SKM-1 treated with dmso at 0.1 percent for 144 hours (cell line): ENCODE results near the gene TOX3.

Experiments
- DNase-seq: peaks from one replicate; lab custom pipeline; 2025; ENCODE audit not compliant: unreplicated experiment; lab: John Stamatoyannopoulos, UW

Gene TOX3

GRCh38 chr16:52538511-52538910 is 8.4 kb downstream of the TOX3 start:
- DNase-seq = no peak

DNA sequence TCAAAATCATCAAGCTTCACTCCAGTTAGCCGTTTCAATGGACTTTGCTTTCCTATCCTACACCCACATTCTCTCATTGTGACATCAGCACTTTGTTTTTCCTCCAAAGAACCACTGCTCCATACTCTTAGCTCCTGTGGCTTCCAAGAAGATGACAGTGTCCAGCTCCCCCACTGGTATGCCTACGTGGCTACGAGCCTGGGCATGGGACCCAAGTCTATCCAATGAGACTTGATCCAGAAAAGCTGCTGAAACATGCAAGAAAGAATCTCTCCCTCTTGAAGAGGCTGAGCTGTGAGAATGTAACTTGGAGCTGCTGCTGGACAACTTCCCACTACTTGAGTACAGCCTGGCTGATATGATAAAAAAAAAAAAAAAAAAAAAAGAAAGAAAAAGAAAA is 9.4 kb downstream of the TOX3 start:
- DNase-seq = no peak

GRCh38 chr16:52535076-52535475 is 11.9 kb downstream of the TOX3 start:
- DNase-seq = no peak

DNA sequence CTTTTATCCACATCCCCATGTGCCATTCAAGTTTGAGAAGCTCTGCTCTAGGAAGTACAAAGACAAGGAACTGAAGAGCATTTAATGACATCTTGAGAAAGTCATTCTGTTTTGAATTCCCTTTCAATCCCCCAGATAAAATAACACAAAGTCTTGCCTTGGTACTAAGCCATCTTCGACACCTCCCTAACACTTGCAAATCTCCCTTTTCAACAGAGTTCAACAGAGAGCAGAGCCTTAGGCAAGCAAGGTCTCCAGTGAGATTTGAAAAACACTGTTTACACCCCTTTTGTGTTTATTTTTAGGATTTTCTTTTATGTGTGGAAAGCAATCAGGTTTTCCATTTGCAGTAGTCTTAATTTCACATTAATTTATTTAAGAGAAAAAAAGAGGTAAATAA is 13.6 kb downstream of the TOX3 start:
- DNase-seq = no peak

DNA sequence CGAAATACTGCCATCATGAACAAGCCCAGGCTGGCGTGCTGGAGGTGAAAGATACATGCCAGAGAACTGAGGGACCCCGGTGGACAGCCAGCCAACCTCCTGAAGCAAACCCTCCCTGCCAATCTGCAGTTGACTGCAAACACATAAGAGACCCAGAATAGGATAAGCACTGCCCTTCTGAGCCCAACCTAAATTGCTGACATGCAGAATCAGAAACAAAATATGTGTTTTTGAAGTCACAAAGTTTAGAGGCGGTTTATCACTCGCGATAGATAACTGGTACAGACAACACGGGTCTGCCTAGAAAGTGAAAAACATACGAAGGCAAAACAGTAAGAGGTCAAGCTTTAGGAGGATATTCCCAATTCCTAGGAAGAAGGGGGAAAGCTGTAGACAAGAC is 14.6 kb downstream of the TOX3 start:
- DNase-seq = no peak

GRCh38 chr16:52529226-52529625 is 17.7 kb downstream of the TOX3 start:
- no peak for DNase-seq

GRCh38 chr16:52528393-52529065 is 18.4 kb downstream of the TOX3 start:
- no peak for DNase-seq

DNA sequence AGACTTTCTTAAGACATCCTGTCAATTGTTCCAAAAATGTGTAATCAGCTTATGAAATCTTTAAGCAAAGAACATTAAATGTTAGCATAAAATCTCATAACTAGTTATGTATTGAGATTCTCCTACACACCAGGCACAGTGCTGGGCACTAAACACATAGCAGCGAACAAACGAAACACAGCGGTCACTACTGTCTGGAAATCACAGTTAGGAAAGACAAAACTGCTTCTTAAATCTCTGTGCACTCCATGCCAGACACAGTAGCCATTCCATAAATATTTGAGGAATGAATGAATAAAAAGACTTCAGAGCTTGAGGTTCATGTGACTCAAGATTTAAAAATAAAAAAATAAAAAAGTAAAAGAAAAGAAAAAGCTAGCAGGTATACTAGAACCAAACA is 20.1 kb downstream of the TOX3 start:
- DNase-seq = no peak

DNA sequence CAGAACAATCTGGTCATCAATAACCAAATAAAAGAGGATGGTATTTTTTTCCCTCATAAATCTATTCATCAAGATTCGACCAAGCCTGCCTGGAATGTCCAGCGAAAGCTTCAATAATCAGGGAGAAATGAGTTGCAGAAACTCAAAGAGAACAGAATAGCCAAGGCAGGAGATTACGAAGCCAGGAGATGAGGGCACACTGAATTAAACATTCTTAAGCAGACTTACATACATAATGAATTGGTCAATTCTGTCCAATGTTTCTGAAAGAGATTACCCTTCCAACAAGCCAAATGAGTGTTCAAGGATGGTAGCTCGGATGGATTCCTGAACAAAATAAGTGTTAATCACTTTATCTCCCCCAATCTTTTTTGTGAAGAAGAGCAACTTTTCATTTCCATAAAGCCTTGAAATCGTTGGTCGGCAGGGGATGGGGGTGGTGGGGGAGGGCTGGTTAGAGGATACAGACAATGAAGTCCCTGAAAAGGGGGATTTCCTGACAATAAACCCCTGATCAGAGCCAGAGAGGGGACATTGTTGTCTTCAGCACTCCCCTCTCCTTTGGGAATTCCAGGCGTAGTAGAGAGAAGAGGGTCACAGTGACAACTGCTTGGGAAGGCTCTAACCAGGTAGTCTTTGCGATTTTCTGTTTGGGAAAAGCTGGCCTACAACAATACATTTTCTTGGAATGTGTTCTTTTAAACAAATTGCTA is 20.7 kb downstream of the TOX3 start:
- no peak for DNase-seq

- DNase-seq = no peak
These were observed 25.4 kb downstream of the TOX3 start for GRCh38 chr16:52521570-52521969.

GRCh38 chr16:52518884-52519283 is 28.1 kb downstream of the TOX3 start:
- DNase-seq = no peak

DNA sequence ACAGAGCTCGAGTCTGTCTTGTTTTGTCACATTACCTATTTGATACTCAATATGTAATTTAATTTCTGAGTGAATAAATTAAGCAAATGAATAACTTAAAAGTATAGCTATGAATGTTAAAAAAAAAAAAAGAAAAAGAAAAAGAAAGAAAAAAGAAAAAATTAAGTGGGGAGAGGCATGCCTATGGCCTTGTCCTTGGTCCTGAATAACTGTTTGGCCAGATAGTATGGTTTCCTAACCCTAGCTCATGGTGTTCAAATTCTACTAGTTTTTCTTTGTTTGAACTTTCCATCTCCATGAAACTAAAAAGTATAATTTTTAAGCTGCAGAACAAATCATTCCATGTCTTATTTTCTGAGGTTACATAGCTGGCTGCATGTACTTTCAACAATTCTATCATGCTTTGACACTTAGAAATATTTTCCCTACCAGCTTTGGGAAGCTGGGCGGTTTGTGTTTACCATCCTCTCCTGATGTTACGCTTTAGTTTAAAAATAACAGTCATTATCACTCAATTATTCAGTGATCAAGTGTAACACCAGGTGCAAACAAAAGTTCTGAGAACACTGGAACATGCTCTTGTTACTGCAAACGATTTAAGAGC is 31.8 kb downstream of the TOX3 start:
- no peak for DNase-seq

DNA sequence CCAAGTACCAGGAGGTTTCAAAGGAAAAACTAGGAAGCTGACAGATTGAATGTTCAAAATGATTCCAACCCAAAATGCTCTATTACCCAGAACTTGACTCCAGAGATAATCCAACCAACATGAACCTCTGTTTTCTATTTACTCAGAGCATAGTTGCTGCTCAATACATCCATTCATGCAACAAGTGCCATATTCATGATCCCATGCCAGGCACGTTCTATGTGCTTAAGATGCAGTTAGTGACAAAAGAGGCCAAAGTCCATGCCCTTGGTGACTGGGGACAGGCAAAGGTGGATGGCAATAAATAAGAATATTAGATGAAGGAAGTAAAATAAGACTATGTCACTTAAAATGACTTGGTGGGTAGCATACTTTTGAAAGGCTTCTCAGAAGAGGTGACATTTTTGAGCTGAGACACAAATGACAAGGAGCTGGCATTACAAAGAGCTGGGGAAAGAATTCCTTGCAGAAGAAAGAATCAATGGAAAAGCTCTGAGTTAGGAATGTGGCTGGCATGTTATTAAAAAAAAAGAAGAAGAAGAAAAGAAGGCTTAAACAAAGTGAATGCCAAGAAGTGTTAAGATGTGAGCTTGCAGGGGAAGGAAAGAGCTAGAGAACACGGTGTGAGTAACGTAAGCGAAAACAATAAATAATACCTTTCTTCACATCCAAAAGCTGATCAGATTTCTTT is 34.5 kb downstream of the TOX3 start:
- DNase-seq = no peak

GRCh38 chr16:52501746-52502145 is 45.2 kb downstream of the TOX3 start:
- DNase-seq = no peak

- no peak for DNase-seq
These were observed 46.0 kb downstream of the TOX3 start for GRCh38 chr16:52500963-52501362.

DNA sequence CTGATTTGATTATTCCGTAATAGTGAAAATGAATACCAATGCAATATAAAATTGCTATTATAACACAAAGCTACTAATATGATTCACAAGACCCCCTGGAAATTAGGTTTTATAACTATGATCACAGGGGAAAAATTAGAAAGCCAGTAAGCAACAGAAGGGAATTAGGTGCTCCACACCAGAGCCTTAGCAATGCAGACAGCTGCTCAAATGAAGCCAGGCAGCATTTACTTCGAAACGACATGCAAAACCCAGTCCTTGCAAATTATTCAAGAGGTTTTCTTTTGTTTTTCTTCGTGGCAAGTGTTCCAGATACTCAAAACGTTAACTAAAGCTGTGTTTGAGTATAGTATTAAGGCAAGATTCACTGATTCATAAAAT is 47.9 kb downstream of the TOX3 start:
- no peak for DNase-seq

DNA sequence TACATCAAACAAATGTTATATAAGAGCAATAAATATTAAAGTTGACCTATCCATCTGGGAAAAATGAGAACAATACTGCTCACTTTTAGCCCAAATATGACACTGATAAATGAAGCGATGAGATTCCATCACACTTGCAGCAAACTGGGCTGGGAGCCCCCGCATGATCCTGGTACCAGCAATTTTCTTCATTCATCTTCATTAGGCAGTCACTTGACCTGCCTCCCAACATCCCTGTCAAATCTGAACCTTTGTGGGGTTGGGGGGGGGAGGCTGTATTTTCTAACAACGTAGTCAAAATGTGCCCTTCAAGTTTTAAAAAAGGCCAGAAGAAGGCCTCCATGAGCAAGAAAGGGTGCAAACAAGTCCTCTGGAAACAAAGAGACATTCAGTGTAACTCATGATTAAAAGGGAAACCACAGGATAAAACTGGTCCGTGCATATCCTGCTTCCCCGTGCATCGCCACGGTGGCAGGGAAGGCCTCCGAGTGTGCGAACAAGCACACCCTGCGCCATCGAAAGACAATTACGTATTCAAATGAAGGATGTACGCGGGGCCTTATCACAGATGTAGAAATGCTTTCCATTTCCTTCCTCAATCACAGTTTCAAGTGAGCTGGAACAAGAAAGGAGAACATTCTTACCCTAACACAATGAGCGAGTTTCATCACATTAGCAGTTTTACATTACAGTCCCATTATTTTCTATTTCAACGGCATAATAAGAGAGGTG is 48.4 kb downstream of the TOX3 start:
- no peak for DNase-seq

DNA sequence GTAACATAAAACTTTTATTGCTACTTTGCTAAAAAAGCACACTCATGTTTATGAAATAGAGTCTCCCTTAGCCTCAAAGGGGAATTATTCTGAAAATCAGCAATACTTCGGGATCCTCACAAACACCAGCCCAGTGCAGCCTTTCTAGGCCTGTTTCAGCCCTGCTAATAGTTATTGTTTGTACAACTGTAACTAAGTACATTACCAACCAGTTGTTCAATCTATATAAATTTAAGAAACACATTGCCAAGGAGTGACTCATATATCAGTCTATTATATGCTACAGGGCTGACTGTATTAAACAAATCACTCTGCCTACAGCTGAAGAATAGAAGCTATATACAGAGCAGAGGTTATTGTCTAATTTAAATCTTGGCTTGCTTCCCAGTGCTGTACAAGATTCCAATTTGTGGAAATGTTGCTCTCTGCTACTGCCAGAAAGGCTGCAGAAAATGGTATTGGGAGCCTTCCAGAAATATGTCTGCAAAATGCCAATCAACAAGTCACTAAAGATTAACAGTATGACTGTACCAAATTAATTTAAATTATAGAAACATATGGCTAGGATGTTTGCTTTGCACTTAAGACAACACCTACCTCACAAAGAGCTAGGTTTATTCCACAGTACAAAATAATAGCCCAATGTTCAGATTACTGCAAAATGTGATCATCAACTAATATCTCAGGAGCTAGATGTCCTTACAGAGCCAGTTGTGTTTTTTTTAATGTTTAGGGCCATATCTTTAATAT is 49.7 kb downstream of the TOX3 start:
- DNase-seq = no peak

DNA sequence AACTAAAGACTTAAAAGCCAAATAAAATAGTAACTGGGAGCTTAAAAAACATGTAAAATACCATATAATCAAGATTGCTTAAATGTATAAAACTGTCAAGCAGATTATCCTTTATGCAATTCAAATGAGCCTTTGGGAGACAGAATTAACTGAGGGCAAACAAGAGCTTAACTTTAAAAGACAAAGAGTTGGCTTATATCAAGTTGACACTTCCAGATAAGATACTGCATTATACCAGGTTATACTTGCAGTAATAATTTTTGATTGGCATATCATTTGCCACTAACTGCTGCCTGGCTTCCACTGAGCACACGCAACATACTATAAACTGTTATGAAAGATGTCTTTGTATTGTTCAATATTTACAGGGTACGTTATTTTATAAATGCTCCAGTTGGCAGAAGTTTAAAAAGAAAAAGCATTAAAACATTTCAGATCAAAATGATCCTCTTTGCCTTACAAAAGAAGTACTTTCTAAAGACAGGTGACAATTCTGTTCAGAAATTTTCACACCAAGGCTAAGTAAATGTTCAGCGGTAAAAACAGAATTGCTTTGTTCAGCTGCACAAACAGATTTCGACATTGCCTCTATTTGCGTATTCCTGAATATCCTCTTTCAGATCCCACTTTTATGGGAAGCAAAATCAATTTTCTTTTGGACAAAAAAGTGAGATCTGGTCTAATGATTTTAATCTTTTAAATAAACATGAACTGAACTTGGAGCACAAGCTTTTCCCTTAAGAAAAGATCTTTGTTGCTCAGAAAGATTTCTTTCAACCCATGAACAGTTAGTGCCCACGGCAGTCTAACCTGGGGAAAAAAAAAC is 50.7 kb downstream of the TOX3 start:
- no peak for DNase-seq

DNA sequence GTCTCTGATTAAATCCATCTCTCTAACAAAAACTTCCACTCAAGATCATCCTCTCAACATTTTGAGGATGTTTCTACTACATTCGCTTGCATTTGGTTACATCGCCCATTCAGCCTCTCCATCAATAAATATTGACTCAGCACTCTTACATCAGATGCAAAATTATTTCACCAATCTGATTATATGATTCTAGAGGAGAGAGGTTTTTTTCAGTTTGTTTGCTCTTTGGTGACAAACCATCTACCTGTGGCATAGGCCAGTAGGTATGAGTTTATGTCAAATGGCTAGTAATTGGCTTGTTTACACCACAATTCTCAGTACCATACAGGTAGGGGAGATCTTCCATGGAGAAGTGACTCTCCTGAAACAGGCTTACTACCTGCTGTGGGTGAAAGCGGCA is 52.3 kb downstream of the TOX3 start:
- no peak for DNase-seq
